SK-N-SH treated with all-trans-retinoic acid at 6 μM for 48 hours (cell line): Measurements from ENCODE around the gene LSM3.
A peak's percentile ranks its signal among the peaks of the same experiment; 100 is the strongest.

Source experiments
- ATAC-seq: fragments of 200-7000 bp; cut with Tn5 transposase; 3 replicates; pipeline ENCODE4 v1.9.1; 2020; ENCODE audit warnings: mild to moderate bottlenecking, moderate library complexity
- ARNTL ChIP-seq: fragments of 450-650 bp; formaldehyde crosslinking; IDR thresholded peaks from 2 replicates; pipeline ENCODE4 v1.5.0; 2020; ENCODE audit warnings: low read depth, mild to moderate bottlenecking, moderate library complexity, borderline replicate concordance
- BACH2 ChIP-seq: fragments of 250-450 bp; sonication (Bioruptor Pico); IDR thresholded peaks from 2 replicates; pipeline ENCODE4 v1.9.0; 2021; ENCODE audit warnings: mild to moderate bottlenecking, borderline replicate concordance
- CSDC2 ChIP-seq: fragments of 250-450 bp; sonication (Bioruptor Pico); IDR thresholded peaks from 2 replicates; pipeline ENCODE4 v1.5.0; 2020; ENCODE audit warnings: mild to moderate bottlenecking, moderate library complexity
- ESRRG ChIP-seq: fragments of 250-450 bp; sonication (Bioruptor Pico); IDR thresholded peaks from 2 replicates; pipeline ENCODE4 v1.6.1; 2021; ENCODE audit warnings: mild to moderate bottlenecking
- ISL1 ChIP-seq: fragments of 250-450 bp; sonication (Bioruptor Pico); IDR thresholded peaks from 2 replicates; pipeline ENCODE4 v2.1.2; 2022; ENCODE audit warnings: mild to moderate bottlenecking, moderate library complexity
- OSR1 ChIP-seq: fragments of 250-450 bp; sonication (Bioruptor Pico); IDR thresholded peaks from 2 replicates; pipeline ENCODE4 v1.8.0; 2022; ENCODE audit warnings: moderate library complexity, mild to moderate bottlenecking, inconsistent platforms
- PPARA ChIP-seq: fragments of 250-450 bp; sonication (Bioruptor Pico); IDR thresholded peaks from 2 replicates; pipeline ENCODE4 v1.5.0; 2020; ENCODE audit warnings: mild to moderate bottlenecking, borderline replicate concordance
- RARB ChIP-seq: fragments of 250-450 bp; sonication (Bioruptor Pico); IDR thresholded peaks from 2 replicates; pipeline ENCODE4 v1.8.0; 2021; ENCODE audit warnings: mild to moderate bottlenecking, moderate library complexity
- SNAI2 ChIP-seq: fragments of 250-450 bp; sonication (Bioruptor Pico); IDR thresholded peaks from 2 replicates; pipeline ENCODE4 v1.5.0; 2020; ENCODE audit warnings: mild to moderate bottlenecking, moderate library complexity
- TCF4 ChIP-seq: fragments of 250-450 bp; sonication (Bioruptor Pico); IDR thresholded peaks from 2 replicates; pipeline ENCODE4 v1.8.0; 2021; ENCODE audit warnings: mild to moderate bottlenecking, moderate library complexity, borderline replicate concordance
- TOX ChIP-seq: fragments of 250-450 bp; sonication (Bioruptor Pico); IDR thresholded peaks from 2 replicates; pipeline ENCODE4 v1.8.0; 2021; ENCODE audit warnings: mild to moderate bottlenecking, moderate library complexity, borderline replicate concordance
- ZC3H10 ChIP-seq: fragments of 250-450 bp; sonication (Bioruptor Pico); IDR thresholded peaks from 2 replicates; pipeline ENCODE4 v1.5.1; 2021; ENCODE audit warnings: mild to moderate bottlenecking, moderate library complexity
- ZFP30 ChIP-seq: fragments of 450-650 bp; formaldehyde crosslinking; IDR thresholded peaks from 2 replicates; pipeline ENCODE4 v1.5.0; 2022; ENCODE audit warnings: mild to moderate bottlenecking, moderate library complexity
- ZNF565 ChIP-seq: fragments of 450-650 bp; formaldehyde crosslinking; conservative IDR thresholded peaks from 2 replicates; pipeline ENCODE4 v1.5.0; 2020; ENCODE audit warnings: low read depth, mild to moderate bottlenecking, moderate library complexity
- ZNF70 ChIP-seq: fragments of 450-650 bp; formaldehyde crosslinking; IDR thresholded peaks from 2 replicates; pipeline ENCODE4 v1.5.0; 2020; ENCODE audit warnings: mild to moderate bottlenecking, moderate library complexity
- ZNF8 ChIP-seq: fragments of 450-650 bp; formaldehyde crosslinking; IDR thresholded peaks from 2 replicates; pipeline ENCODE4 v1.5.0; 2020; ENCODE audit warnings: mild to moderate bottlenecking, moderate library complexity
- TF ChIP-seq, protein P1 (sequence below): fragments of 250-450 bp; sonication (Bioruptor Pico); IDR thresholded peaks from 2 replicates; pipeline ENCODE4 v1.8.0; 2020; ENCODE audit warnings: mild to moderate bottlenecking, moderate library complexity, borderline replicate concordance
- TF ChIP-seq, protein P2 (sequence below): fragments of 250-450 bp; sonication (Bioruptor Pico); IDR thresholded peaks from 2 replicates; pipeline ENCODE4 v1.8.0; 2021; ENCODE audit warnings: low read depth, mild to moderate bottlenecking, moderate library complexity, borderline replicate concordance
- TF ChIP-seq, protein P3 (sequence below): fragments of 250-450 bp; sonication (Bioruptor Pico); IDR thresholded peaks from 2 replicates; pipeline ENCODE4 v1.5.0; 2020; ENCODE audit warnings: mild to moderate bottlenecking, moderate library complexity

Gene LSM3

DNA sequence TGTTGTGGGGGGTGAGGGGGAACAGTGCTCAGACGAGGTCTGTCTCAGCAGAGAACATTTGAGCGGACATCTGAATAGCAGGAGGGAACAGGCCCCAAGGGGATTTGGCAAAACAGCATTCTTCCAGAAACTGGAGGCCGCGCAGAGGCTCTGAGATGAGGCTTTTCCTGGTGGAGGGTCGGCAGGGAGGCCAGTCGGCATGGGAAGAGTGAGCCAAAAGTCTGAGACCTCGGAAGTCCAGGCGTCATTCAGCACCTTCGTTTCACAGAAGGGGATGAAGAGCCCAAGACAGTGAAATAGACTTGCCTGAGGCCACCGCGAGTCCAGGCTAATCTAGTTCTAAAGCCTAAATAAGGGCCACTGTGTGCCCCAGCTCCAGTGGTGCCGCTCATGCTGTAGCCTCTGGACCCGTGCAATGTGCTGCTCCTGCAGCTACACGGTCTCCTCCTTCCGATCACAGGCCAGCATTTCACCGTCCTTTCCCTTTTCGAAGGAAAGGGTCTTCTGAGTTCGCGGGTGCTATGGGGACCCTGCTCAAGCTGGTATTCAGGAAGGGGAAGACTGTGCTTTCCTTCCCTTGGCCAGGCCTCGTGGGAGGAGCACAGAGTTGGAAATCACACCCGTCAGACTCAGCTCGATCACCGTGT, 24.4 kb downstream of the LSM3 start:
- no peak for ATAC-seq
- no peak for TF ChIP-seq CSDC2 (CRISPR knock-in tag)
- TF ChIP-seq, protein P1, sequence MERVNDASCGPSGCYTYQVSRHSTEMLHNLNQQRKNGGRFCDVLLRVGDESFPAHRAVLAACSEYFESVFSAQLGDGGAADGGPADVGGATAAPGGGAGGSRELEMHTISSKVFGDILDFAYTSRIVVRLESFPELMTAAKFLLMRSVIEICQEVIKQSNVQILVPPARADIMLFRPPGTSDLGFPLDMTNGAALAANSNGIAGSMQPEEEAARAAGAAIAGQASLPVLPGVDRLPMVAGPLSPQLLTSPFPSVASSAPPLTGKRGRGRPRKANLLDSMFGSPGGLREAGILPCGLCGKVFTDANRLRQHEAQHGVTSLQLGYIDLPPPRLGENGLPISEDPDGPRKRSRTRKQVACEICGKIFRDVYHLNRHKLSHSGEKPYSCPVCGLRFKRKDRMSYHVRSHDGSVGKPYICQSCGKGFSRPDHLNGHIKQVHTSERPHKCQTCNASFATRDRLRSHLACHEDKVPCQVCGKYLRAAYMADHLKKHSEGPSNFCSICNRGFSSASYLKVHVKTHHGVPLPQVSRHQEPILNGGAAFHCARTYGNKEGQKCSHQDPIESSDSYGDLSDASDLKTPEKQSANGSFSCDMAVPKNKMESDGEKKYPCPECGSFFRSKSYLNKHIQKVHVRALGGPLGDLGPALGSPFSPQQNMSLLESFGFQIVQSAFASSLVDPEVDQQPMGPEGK, result no peak
- TF ChIP-seq ZFP30 (CRISPR knock-in tag), result no peak
- TF ChIP-seq, protein P2, sequence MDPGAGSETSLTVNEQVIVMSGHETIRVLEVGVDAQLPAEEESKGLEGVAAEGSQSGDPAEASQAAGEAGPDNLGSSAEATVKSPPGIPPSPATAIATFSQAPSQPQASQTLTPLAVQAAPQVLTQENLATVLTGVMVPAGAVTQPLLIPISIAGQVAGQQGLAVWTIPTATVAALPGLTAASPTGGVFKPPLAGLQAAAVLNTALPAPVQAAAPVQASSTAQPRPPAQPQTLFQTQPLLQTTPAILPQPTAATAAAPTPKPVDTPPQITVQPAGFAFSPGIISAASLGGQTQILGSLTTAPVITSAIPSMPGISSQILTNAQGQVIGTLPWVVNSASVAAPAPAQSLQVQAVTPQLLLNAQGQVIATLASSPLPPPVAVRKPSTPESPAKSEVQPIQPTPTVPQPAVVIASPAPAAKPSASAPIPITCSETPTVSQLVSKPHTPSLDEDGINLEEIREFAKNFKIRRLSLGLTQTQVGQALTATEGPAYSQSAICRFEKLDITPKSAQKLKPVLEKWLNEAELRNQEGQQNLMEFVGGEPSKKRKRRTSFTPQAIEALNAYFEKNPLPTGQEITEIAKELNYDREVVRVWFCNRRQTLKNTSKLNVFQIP (CRISPR knock-in tag), result no peak
- no peak for TF ChIP-seq PPARA
- no peak for TF ChIP-seq TOX (CRISPR knock-in tag)
- no peak for TF ChIP-seq ISL1 (CRISPR knock-in tag)
- no peak for TF ChIP-seq ARNTL (CRISPR knock-in tag)
- TF ChIP-seq SNAI2, result no peak
- no peak for TF ChIP-seq ZC3H10
- TF ChIP-seq RARB (CRISPR knock-in tag), result no peak
- TF ChIP-seq TCF4 (CRISPR knock-in tag), result no peak
- TF ChIP-seq BACH2 (CRISPR knock-in tag), result no peak
- TF ChIP-seq OSR1 (CRISPR knock-in tag), result no peak
- no peak for TF ChIP-seq ESRRG (CRISPR knock-in tag)
- TF ChIP-seq, all 23 proteins: peak for 0

DNA sequence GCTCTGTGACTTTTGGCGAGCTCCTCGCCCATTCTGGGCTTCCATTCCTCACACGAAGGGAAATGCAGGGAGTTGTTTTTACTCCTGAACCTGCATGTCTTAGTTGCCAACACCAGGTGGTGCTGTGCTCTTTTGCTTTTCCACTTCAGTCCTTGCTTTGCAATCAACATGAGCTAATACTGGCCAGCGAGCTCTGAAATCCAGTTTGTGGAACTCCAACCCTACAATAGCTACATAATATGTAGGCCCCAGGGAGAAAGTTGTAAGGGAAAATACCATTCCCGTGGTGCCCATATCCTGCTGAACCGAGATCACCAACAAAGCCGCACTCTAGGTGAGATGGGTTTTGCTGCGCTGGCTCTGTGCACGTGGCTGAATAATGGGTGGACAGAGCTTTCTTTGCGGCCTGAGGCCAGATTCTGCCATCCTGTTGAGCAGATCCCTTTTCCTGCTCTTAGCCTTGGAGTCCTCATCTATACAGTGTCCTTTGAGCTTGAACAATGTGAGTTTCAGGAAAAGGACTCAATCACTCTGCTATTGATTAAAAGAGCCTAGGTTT, 25.0 kb downstream of the LSM3 start:
- peak; percentile 91 for ATAC-seq
- TF ChIP-seq ZNF565 (CRISPR knock-in tag) (no peak), ZNF70 (CRISPR knock-in tag) (no peak), ARNTL (CRISPR knock-in tag) (no peak), CSDC2 (CRISPR knock-in tag) (no peak), TOX (CRISPR knock-in tag) (no peak), ZNF8 (no peak)
- TF ChIP-seq, protein P3, sequence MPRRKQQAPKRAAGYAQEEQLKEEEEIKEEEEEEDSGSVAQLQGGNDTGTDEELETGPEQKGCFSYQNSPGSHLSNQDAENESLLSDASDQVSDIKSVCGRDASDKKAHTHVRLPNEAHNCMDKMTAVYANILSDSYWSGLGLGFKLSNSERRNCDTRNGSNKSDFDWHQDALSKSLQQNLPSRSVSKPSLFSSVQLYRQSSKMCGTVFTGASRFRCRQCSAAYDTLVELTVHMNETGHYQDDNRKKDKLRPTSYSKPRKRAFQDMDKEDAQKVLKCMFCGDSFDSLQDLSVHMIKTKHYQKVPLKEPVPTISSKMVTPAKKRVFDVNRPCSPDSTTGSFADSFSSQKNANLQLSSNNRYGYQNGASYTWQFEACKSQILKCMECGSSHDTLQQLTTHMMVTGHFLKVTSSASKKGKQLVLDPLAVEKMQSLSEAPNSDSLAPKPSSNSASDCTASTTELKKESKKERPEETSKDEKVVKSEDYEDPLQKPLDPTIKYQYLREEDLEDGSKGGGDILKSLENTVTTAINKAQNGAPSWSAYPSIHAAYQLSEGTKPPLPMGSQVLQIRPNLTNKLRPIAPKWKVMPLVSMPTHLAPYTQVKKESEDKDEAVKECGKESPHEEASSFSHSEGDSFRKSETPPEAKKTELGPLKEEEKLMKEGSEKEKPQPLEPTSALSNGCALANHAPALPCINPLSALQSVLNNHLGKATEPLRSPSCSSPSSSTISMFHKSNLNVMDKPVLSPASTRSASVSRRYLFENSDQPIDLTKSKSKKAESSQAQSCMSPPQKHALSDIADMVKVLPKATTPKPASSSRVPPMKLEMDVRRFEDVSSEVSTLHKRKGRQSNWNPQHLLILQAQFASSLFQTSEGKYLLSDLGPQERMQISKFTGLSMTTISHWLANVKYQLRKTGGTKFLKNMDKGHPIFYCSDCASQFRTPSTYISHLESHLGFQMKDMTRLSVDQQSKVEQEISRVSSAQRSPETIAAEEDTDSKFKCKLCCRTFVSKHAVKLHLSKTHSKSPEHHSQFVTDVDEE (CRISPR knock-in tag), result no peak
- TF ChIP-seq, protein P2 (CRISPR knock-in tag), result no peak

DNA sequence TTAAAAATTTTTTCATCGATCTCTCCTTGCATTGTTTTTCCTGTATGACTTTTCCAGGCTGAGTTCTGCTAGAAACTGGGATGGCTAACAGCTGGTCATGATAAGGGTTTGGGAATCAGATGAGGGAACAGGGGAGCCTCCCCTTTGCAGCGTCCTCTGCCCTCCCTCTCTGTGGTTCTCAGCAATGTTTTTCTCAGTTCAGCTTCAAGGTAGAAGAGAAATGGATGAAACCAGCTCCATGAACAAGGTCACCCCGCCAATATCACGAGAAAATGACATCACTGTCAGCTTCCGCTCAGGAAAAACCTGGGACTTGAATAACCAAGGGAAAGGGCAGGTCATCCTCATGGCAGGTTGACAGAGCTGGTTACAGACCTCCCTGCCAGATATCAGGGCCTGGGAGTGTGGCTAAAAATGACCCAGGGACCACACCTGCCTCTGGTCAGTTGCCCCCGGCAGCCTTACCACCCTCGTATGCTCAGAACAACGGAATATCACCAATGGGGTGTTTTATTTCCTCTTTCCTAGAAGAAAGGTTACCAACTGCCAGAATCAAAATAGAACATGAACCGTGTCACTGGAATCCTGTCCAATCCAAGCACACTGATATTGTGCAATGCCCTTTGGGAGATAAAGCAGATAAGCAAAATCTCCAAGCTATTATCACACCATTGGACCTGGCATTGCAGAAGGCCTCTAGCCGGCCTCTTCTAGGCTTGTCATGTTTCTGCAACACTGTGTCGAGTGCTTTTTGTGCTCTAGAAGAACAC, 26.1 kb downstream of the LSM3 start:
- TF ChIP-seq TOX (CRISPR knock-in tag), result no peak
- no peak for TF ChIP-seq OSR1 (CRISPR knock-in tag)
- TF ChIP-seq, protein P3 (CRISPR knock-in tag), result no peak
- no peak for TF ChIP-seq ZC3H10
- TF ChIP-seq SNAI2, result no peak
- no peak for TF ChIP-seq ZNF565 (CRISPR knock-in tag)
- no peak for TF ChIP-seq ZNF70 (CRISPR knock-in tag)
- no peak for TF ChIP-seq CSDC2 (CRISPR knock-in tag)
- TF ChIP-seq ZFP30 (CRISPR knock-in tag), result no peak
- no peak for TF ChIP-seq BACH2 (CRISPR knock-in tag)
- TF ChIP-seq, all 23 proteins: peak for 0

More for the DNA sequence above, 26.1 kb downstream of the LSM3 start:
- no peak for ATAC-seq
